Measurements from ENCODE around the gene S100A11. TPM values are rescaled to one million over a fixed set of nuclear protein-coding genes. Genes with fewer than 3 reads are reported as not detected.

S100A11 gene
- total and polyA plus RNA-seq, 5 donors = 56.3 to 227 (median 124) TPM

GRCh38 chr1:152002960-152003359, 33.8 kb downstream of the S100A11 start:
- no peak overlapping the region for H3K4me3 ChIP-seq (ENCODE audit: low read length)
- DNase-seq = no peak
- 30% methylated on average over 3 of the region's 3 CpGs for WGBS
- intact Hi-C loops (cut with DNase I) = loop anchor here in 1 of 4 donors (5.0 kb wide), 1 partner anchor 36 kb away; no protein-coding TSS in a partner anchor
- no peaks in the 10 kb centered on the region for H3K9me3 ChIP-seq (ENCODE audit: control insufficient read depth, low read length)
- peaks cover 3% of the 10 kb centered on the region for H3K4me1 ChIP-seq (ENCODE audit: control insufficient read depth, insufficient read depth, low read length)
- peak in 1 of 2 donors; percentile 15 for ATAC-seq
- H3K27me3 ChIP-seq (ENCODE audit: control insufficient read depth, insufficient read depth) = no peaks in the 10 kb centered on the region
- no peak overlapping the region for H3K27ac ChIP-seq (ENCODE audit: low read length)

GRCh38 chr1:152001631-152002584, 34.9 kb downstream of the S100A11 start:
- peak overlapping the region; percentile 77 for H3K27ac ChIP-seq (ENCODE audit: low read length)
- intact Hi-C loops (cut with DNase I) = loop anchor here in 1 of 4 donors (5.0 kb wide), 1 partner anchor 35 kb away; no protein-coding TSS in a partner anchor
- no peaks in the 10 kb centered on the region for H3K9me3 ChIP-seq (ENCODE audit: control insufficient read depth, low read length)
- peak; percentile 91 to 96 (median 91) for DNase-seq
- no peak overlapping the region for H3K4me3 ChIP-seq (ENCODE audit: low read length)
- peak; percentile 76 to 83 for ATAC-seq
- H3K4me1 ChIP-seq (ENCODE audit: control insufficient read depth, insufficient read depth, low read length) = peaks cover 3% of the 10 kb centered on the region
- no peaks in the 10 kb centered on the region for H3K27me3 ChIP-seq (ENCODE audit: control insufficient read depth, insufficient read depth)
- 68% methylated on average over 4 of the region's 4 CpGs for WGBS

- Histone ChIP-seq H3K27me3 (ENCODE audit: control insufficient read depth, insufficient read depth) (no peaks in the 10 kb centered on the region), H3K4me3 (ENCODE audit: low read length) (no peak overlapping the region), H3K27ac (ENCODE audit: low read length) (peak overlapping the region; percentile 77), H3K4me1 (ENCODE audit: control insufficient read depth, insufficient read depth, low read length) (peaks cover 3% of the 10 kb centered on the region), H3K9me3 (ENCODE audit: control insufficient read depth, low read length) (no peaks in the 10 kb centered on the region)
- DNase-seq = no peak
- intact Hi-C loops (cut with DNase I) = loop anchor here in 1 of 4 donors (5.0 kb wide), 1 partner anchor 34 kb away; no protein-coding TSS in a partner anchor
- WGBS = 30% methylated on average over 4 of the region's 4 CpGs
- ATAC-seq = peak; percentile 46 to 54
These were observed 35.7 kb downstream of the S100A11 start for GRCh38 chr1:152000964-152001630.

GRCh38 chr1:151998611-151999362, 38.0 kb downstream of the S100A11 start:
- intact Hi-C loops (cut with DNase I) = loop anchor here in 2 of 4 donors (2.0 to 5.0 kb wide), 3 partner anchors 36 to 66 kb away; no protein-coding TSS in a partner anchor
- H3K4me3 ChIP-seq (ENCODE audit: low read length) = no peak overlapping the region
- no peak overlapping the region for H3K27ac ChIP-seq (ENCODE audit: low read length)
- no peaks in the 10 kb centered on the region for H3K9me3 ChIP-seq (ENCODE audit: control insufficient read depth, low read length)
- DNase-seq (no peak), ATAC-seq (no peak)
- no peaks in the 10 kb centered on the region for H3K4me1 ChIP-seq (ENCODE audit: control insufficient read depth, insufficient read depth, low read length)
- no peaks in the 10 kb centered on the region for H3K27me3 ChIP-seq (ENCODE audit: control insufficient read depth, insufficient read depth)

GRCh38 chr1:151997284-151997570, 39.6 kb downstream of the S100A11 start:
- no peaks in the 10 kb centered on the region for H3K9me3 ChIP-seq (ENCODE audit: control insufficient read depth, low read length)
- WGBS = 96% methylated on average over 1 of the region's 1 CpG
- no peaks in the 10 kb centered on the region for H3K4me1 ChIP-seq (ENCODE audit: control insufficient read depth, insufficient read depth, low read length)
- intact Hi-C loops (cut with DNase I) = loop anchor here in 2 of 4 donors (2.0 to 5.0 kb wide), 3 partner anchors 35 to 65 kb away; no protein-coding TSS in a partner anchor
- no peak overlapping the region for H3K4me3 ChIP-seq (ENCODE audit: low read length)
- H3K27me3 ChIP-seq (ENCODE audit: control insufficient read depth, insufficient read depth) = no peaks in the 10 kb centered on the region
- ATAC-seq (no peak), DNase-seq (no peak)
- no peak overlapping the region for H3K27ac ChIP-seq (ENCODE audit: low read length)

- Histone ChIP-seq H3K9me3 (ENCODE audit: control insufficient read depth, low read length) (no peaks in the 10 kb centered on the region), H3K4me3 (ENCODE audit: low read length) (no peak overlapping the region), H3K27me3 (ENCODE audit: control insufficient read depth, insufficient read depth) (no peaks in the 10 kb centered on the region), H3K4me1 (ENCODE audit: control insufficient read depth, insufficient read depth, low read length) (peaks cover under 1% of the 10 kb centered on the region), H3K27ac (ENCODE audit: low read length) (no peak overlapping the region)
- DNase-seq (no peak), ATAC-seq (no peak)
- intact Hi-C loops (cut with DNase I) = loop anchor here in 3 of 4 donors (2.0 to 5.0 kb wide), 3 partner anchors 33 to 63 kb away; no protein-coding TSS in a partner anchor
- 89% methylated on average over 2 of the region's 2 CpGs for WGBS
These were observed 41.0 kb downstream of the S100A11 start for GRCh38 chr1:151995774-151996173.

- DNase-seq (no peak), ATAC-seq (no peak)
- 72% methylated on average over 6 of the region's 6 CpGs for WGBS
- Histone ChIP-seq H3K9me3 (ENCODE audit: control insufficient read depth, low read length) (no peaks in the 10 kb centered on the region), H3K27me3 (ENCODE audit: control insufficient read depth, insufficient read depth) (no peaks in the 10 kb centered on the region), H3K27ac (ENCODE audit: low read length) (peak overlapping the region; percentile 27), H3K4me3 (ENCODE audit: low read length) (no peak overlapping the region), H3K4me1 (ENCODE audit: control insufficient read depth, insufficient read depth, low read length) (peaks cover 5% of the 10 kb centered on the region)
- intact Hi-C loops (cut with DNase I) = loop anchor here in 2 of 4 donors (2.0 to 5.0 kb wide), 3 partner anchors 33 to 63 kb away; no protein-coding TSS in a partner anchor
These were observed 41.8 kb downstream of the S100A11 start for GRCh38 chr1:151994956-151995355.

GRCh38 chr1:151993734-151994496, 42.9 kb downstream of the S100A11 start, which contains the start of gene S100A10:
TSS of gene S100A10 (minus strand) at chr1:151993859. CDS start at chr1:151986230, 7,629 bp downstream.
- intact Hi-C loops (cut with DNase I) = loop anchor here in 1 of 4 donors (2.0 kb wide), 1 partner anchor 59 kb away; no protein-coding TSS in a partner anchor
- 2% methylated on average over 68 of the region's 69 CpGs for WGBS
- H3K9me3 ChIP-seq (ENCODE audit: control insufficient read depth, low read length) = no peaks in the 10 kb centered on the region
- no peaks in the 10 kb centered on the region for H3K27me3 ChIP-seq (ENCODE audit: control insufficient read depth, insufficient read depth)
- peak within 1 kb of the TSS; percentile 86 for H3K4me3 ChIP-seq (ENCODE audit: low read length)
- H3K27ac ChIP-seq (ENCODE audit: low read length) = peak within 1 kb of the TSS; percentile 91
- peaks cover 9% of the 10 kb centered on the region for H3K4me1 ChIP-seq (ENCODE audit: control insufficient read depth, insufficient read depth, low read length)
- peak; percentile 86 to 91 for ATAC-seq
- DNase-seq = peak; percentile 90 to 96 (median 95)

GRCh38 chr1:151993084-151993733, 43.6 kb downstream of the S100A11 start:
- no peaks in the 10 kb centered on the region for H3K27me3 ChIP-seq (ENCODE audit: control insufficient read depth, insufficient read depth)
- peak; percentile 23 to 29 for ATAC-seq
- peak overlapping the region; percentile 91 for H3K27ac ChIP-seq (ENCODE audit: low read length)
- DNase-seq = peak; percentile 51 to 81 (median 78)
- H3K4me3 ChIP-seq (ENCODE audit: low read length) = peak overlapping the region; percentile 86
- WGBS = 1% methylated on average over 50 of the region's 50 CpGs
- intact Hi-C loops (cut with DNase I) = no loop called here
- peaks cover 13% of the 10 kb centered on the region for H3K4me1 ChIP-seq (ENCODE audit: control insufficient read depth, insufficient read depth, low read length)
- H3K9me3 ChIP-seq (ENCODE audit: control insufficient read depth, low read length) = no peaks in the 10 kb centered on the region
